GM12878 (cell line): ENCODE data around the gene KHDRBS1. TPM values are rescaled to one million over a fixed set of nuclear protein-coding genes. Genes with fewer than 3 reads are reported as not detected.

Experiments
- ATAC-seq: fragments of 200-7000 bp; cut with Tn5 transposase; 3 replicates; pipeline ENCODE4 v1.9.1; 2020; ENCODE audit warnings: mild to moderate bottlenecking, moderate library complexity
- BruUV-seq: library from RNA; stranded (reverse); fragments of 400-500 nt; replicated peaks from 2 replicates; lab custom pipeline; 2021; lab: Mats Ljungman, UMichigan
- CTCF ChIA-PET: fragments of 300-600 bp; sonication (Branson Sonifier 250); formaldehyde crosslinking; extraction: SDS; loops from one replicate; lab custom pipeline; 2021; ENCODE audit warnings: inconsistent platforms; lab: Yijun Ruan, JAX
- POLR2A ChIA-PET: fragments of 350-600 bp; formaldehyde crosslinking; extraction: SDS; loops from one replicate; lab custom pipeline; 2021; ENCODE audit warnings: inconsistent platforms; lab: Charles Lee
- RAD21 ChIA-PET: fragments of 300-600 bp; sonication (Branson Sonifier 250); formaldehyde crosslinking; loops from one replicate; lab custom pipeline; 2023; ENCODE audit warnings: antibody characterized with exemption; ENCODE audit not compliant: unreplicated experiment; lab: Charles Lee
- SMC1A ChIA-PET: fragments of 300-600 bp; sonication (Branson Sonifier 250); formaldehyde crosslinking; loops from one replicate; lab custom pipeline; 2023; ENCODE audit not compliant: unreplicated experiment, uncharacterized antibody; lab: Charles Lee
- DNase-seq: peaks from one replicate; pipeline ENCODE4 v3.0.0-alpha.2; 2011; ENCODE audit warnings: low read depth, low spot score
- FAIRE-seq: peaks from 3 replicates; lab custom pipeline; 2011; peaks lifted over from hg19 to GRCh38; lab: Jason Lieb, UNC
- H2AFZ ChIP-seq: 2 replicates; pipeline ENCODE4 v1.6.0; 2011; ENCODE audit warnings: low read depth, low read length, control low read depth; ENCODE audit not compliant: control insufficient read depth
- H3K27ac ChIP-seq: 2 replicates; pipeline ENCODE4 v1.5.1; 2011; ENCODE audit warnings: control low read depth; ENCODE audit not compliant: control insufficient read depth, insufficient read depth
- H3K27me3 ChIP-seq, 2 experiments: replicated peaks in 1 of 2; 2 replicates each; pipeline versions ENCODE4 v1.6.0 to v1.6.1; 2011; ENCODE audit warnings: low read length in 1 of 2; ENCODE audit not compliant: control insufficient read depth in 2 of 2, insufficient read depth in 2 of 2
- H3K36me3 ChIP-seq, 2 experiments: 2 replicates each; pipeline ENCODE4 v1.5.1; 2011; ENCODE audit warnings: low read length in 1 of 2; ENCODE audit not compliant: control insufficient read depth in 2 of 2, insufficient read depth in 2 of 2
- H3K4me1 ChIP-seq: 2 replicates; pipeline ENCODE4 v1.6.1; 2011; ENCODE audit warnings: mild to moderate bottlenecking, low read length, moderate library complexity, mixed read lengths; ENCODE audit not compliant: control insufficient read depth, insufficient read depth
- H3K4me2 ChIP-seq: 2 replicates; pipeline ENCODE4 v1.6.0; 2011; ENCODE audit warnings: control low read depth; ENCODE audit not compliant: control insufficient read depth, insufficient read depth
- H3K4me3 ChIP-seq: fragments of 200-600 bp; sonication (generic); 2 replicates; pipeline ENCODE4 v1.5.1; 2016
- H3K79me2 ChIP-seq: 2 replicates; pipeline ENCODE4 v1.6.0; 2011; ENCODE audit warnings: low read length; ENCODE audit not compliant: control insufficient read depth, insufficient read depth
- H3K9ac ChIP-seq: 2 replicates; pipeline ENCODE4 v1.8.0; 2011; ENCODE audit warnings: low read length, control low read depth, mixed read lengths; ENCODE audit not compliant: control insufficient read depth, insufficient read depth
- H3K9me3 ChIP-seq: replicated peaks from 3 replicates; pipeline ENCODE4 v1.5.1; 2011; ENCODE audit warnings: mild to moderate bottlenecking, low read length; ENCODE audit not compliant: control insufficient read depth, insufficient read depth
- H4K20me1 ChIP-seq: 2 replicates; pipeline ENCODE4 v1.6.0; 2011; ENCODE audit not compliant: control insufficient read depth, insufficient read depth
- ASH2L ChIP-seq: fragments of 300-600, 200-600 bp; sonication (generic); IDR thresholded peaks from 2 replicates; pipeline ENCODE4 v1.6.1; 2017; ENCODE audit warnings: low read depth, mild to moderate bottlenecking, borderline replicate concordance
- BHLHE40 ChIP-seq, 2 experiments: fragments of 450-650 bp in 1 of 2; IDR thresholded peaks; 2 replicates each; pipeline ENCODE4 v1.6.1; 2011 to 2017; ENCODE audit warnings: low read depth in 2 of 2, borderline replicate concordance in 1 of 2, improper control_type of control experiment in 1 of 2, low read length in 1 of 2, mild to moderate bottlenecking in 1 of 2
- CEBPZ ChIP-seq: fragments of 150-350 bp; IDR thresholded peaks from 2 replicates; pipeline ENCODE4 v1.6.1; 2016; ENCODE audit warnings: low read depth, low read length
- CHD2 ChIP-seq: IDR thresholded peaks from 2 replicates; pipeline ENCODE4 v1.6.1; 2011; ENCODE audit warnings: low read depth, low read length, improper control_type of control experiment, borderline replicate concordance
- E4F1 ChIP-seq: fragments of 450-650 bp; IDR thresholded peaks from 2 replicates; pipeline ENCODE4 v1.6.1; 2018; ENCODE audit warnings: borderline replicate concordance, mild to moderate bottlenecking; ENCODE audit not compliant: partially characterized antibody
- KAT2A ChIP-seq: conservative IDR thresholded peaks from 2 replicates; pipeline ENCODE4 v1.6.1; 2011; ENCODE audit warnings: low read depth, low read length; ENCODE audit not compliant: control insufficient read depth
- MTA2 ChIP-seq: fragments of 450-650 bp; IDR thresholded peaks from 2 replicates; pipeline ENCODE4 v1.6.1; 2016; ENCODE audit warnings: low read depth, mild to moderate bottlenecking, moderate library complexity
- NBN ChIP-seq: fragments of 450-650 bp; IDR thresholded peaks from 2 replicates; pipeline ENCODE4 v1.6.1; 2016
- PAX8 ChIP-seq: fragments of 450-650 bp; IDR thresholded peaks from 2 replicates; pipeline ENCODE4 v1.6.1; 2017; ENCODE audit warnings: mild to moderate bottlenecking, moderate library complexity
- POLR2AphosphoS5 ChIP-seq: IDR thresholded peaks from 2 replicates; pipeline ENCODE4 v1.6.1; 2011; ENCODE audit warnings: mild to moderate bottlenecking, low read length, inconsistent platforms
- RUNX3 ChIP-seq: IDR thresholded peaks from 2 replicates; pipeline ENCODE4 v1.6.1; 2012; ENCODE audit warnings: low read length, inconsistent platforms
- SMARCA5 ChIP-seq: fragments of 450-650 bp; IDR thresholded peaks from 2 replicates; pipeline ENCODE4 v1.6.1; 2017; ENCODE audit warnings: mild to moderate bottlenecking
- SPI1 ChIP-seq: IDR thresholded peaks from 2 replicates; pipeline ENCODE4 v1.6.1; 2011; ENCODE audit warnings: low read depth, mild to moderate bottlenecking, low read length, moderate library complexity, borderline replicate concordance; ENCODE audit not compliant: insufficient read depth
- STAT1 ChIP-seq: fragments of 450-650 bp; conservative IDR thresholded peaks from 2 replicates; pipeline ENCODE4 v1.6.1; 2014; ENCODE audit warnings: antibody characterized with exemption, mild to moderate bottlenecking
- STAT3 ChIP-seq: IDR thresholded peaks from 2 replicates; pipeline ENCODE4 v1.6.1; 2011; ENCODE audit warnings: low read depth, low read length, improper control_type of control experiment
- SUZ12 ChIP-seq: fragments of 200-600 bp; sonication (generic); IDR thresholded peaks from one replicate; pipeline ENCODE4 v1.6.1; 2018; ENCODE audit warnings: antibody characterized with exemption, mild to moderate bottlenecking; ENCODE audit not compliant: unreplicated experiment
- ZNF384 ChIP-seq: IDR thresholded peaks from 2 replicates; pipeline ENCODE4 v1.6.1; 2012; ENCODE audit warnings: low read depth, mild to moderate bottlenecking, low read length, improper control_type of control experiment, borderline replicate concordance
- WGBS: methylation state at CpG from one replicate; pipeline ENCODE4 v1.1.6; 2016; ENCODE audit warnings: low lambda C conversion rate; ENCODE audit not compliant: insufficient replicate concordance, insufficient coverage; ENCODE audit errors: missing lambda C conversion rate; 5-methylcytosine and 5-hydroxymethylcytosine counted together
- in situ Hi-C: fragments of 300-500 bp; cut with MboI; formaldehyde crosslinking; loops from 9 replicates; pipeline ENCODE4 v1.14.3; 2018; ENCODE audit warnings: mixed read lengths
- intact Hi-C: fragments of 100-400 bp; cut with micrococcal nuclease; formaldehyde crosslinking; loops from one replicate; pipeline ENCODE4 v1.14.2; 2022; ENCODE audit not compliant: unreplicated experiment
- polyA plus RNA-seq, 11 experiments: library from polyadenylated mRNA; depleted of rRNA in 4 of 11; unstranded in 6 of 11; stranded (reverse) in 5 of 11; fragments of >200 nt; fragmentation: Nextera tagmentation in 4 of 11; fragmentation: Illumina TruSeq in 1 of 11; extraction: Ambion mirVana in 4 of 11; extraction: Trizol in 1 of 11; gene quantifications; 1 replicate in 1 of 11; 2 replicates in 10 of 11; pipeline versions ENCODE4 v1.2.1 to v1.2.3, GENCODE V29; 2011 to 2016; ENCODE audit warnings: inconsistent platforms in 2 of 11, missing spikeins in 2 of 11, low read depth in 1 of 11
- total RNA-seq, 4 experiments: library from RNA; depleted of rRNA in 3 of 4; stranded (reverse); fragments of >200 nt in 3 of 4; fragmentation: Illumina TruSeq in 1 of 4; extraction: Trizol in 1 of 4; gene quantifications; 2 replicates each; pipeline versions ENCODE4 v1.2.1 to v1.2.3, GENCODE V29; 2013 to 2021
- TF ChIP-seq, protein P1 (sequence below): IDR thresholded peaks from 2 replicates; pipeline ENCODE4 v1.6.1; 2012; ENCODE audit warnings: low read depth, low read length, improper control_type of control experiment

Gene KHDRBS1
- total and polyA plus RNA-seq, 10 of the 15 experiments (the other 5 are each of a cell fraction or from before 2014, with no cell fraction given) = 42.5 to 204 (median 96.0) TPM

- DNase-seq (no peak), ATAC-seq (peak; percentile 54), FAIRE-seq (no peak)
- peak overlapping the region; percentile 36 for H3K27ac ChIP-seq
- ChIA-PET POLR2A (interaction anchor here (0.6 to 1.4 kb wide), 8 partner anchors 9 to 126 kb away, joined by 3 to 6 read pairs (median 4); partner anchors contain the start of gene KPNA6), CTCF (interaction anchor here (1.0 to 2.3 kb wide), 4 partner anchors 9 to 130 kb away, joined by 3 to 15 read pairs (median 6); no protein-coding TSS in a partner anchor), RAD21 (interaction anchor here (0.6 to 1.1 kb wide), 3 partner anchors 20 to 173 kb away, joined by 3 to 5 read pairs (median 5); no protein-coding TSS in a partner anchor), SMC1A (interaction anchor here (0.7 to 2.0 kb wide), 6 partner anchors 9 to 52 kb away, joined by 3 to 6 read pairs (median 4); no protein-coding TSS in a partner anchor)
- TF ChIP-seq BHLHE40 (IDR thresholded peaks at IDR 0.05; ENCODE audit: borderline replicate concordance in 1 of 2, low read depth in 2 of 2, low read length in 1 of 2) = 0 out of 4 replicates have a peak, but pooled peaks of 1 of the 2 experiments have one; percentile 15
- 0 out of 2 replicates have a peak, but pooled peaks have one; percentile 57 for TF ChIP-seq NBN
- TF ChIP-seq E4F1 = no peak
- no peak for TF ChIP-seq CHD2
- no peak for TF ChIP-seq KAT2A
- TF ChIP-seq MTA2 = peak; percentile 13; the same call in 1 of the 2 replicates
- TF ChIP-seq ASH2L = no peak
- TF ChIP-seq PAX8 = no peak
- TF ChIP-seq POLR2AphosphoS5 = no peak
- no peak for TF ChIP-seq CEBPZ
- TF ChIP-seq, protein P1, sequence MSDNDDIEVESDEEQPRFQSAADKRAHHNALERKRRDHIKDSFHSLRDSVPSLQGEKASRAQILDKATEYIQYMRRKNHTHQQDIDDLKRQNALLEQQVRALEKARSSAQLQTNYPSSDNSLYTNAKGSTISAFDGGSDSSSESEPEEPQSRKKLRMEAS = no peak
- TF ChIP-seq RUNX3 = peak; percentile 65
- TF ChIP-seq SMARCA5 = 0 out of 2 replicates have a peak, but pooled peaks have one; percentile 4
- peak; percentile 68; the same call in 1 of the 2 replicates for TF ChIP-seq ZNF384
- TF ChIP-seq STAT3 = no peak
- no peak for TF ChIP-seq STAT1
- no peak for TF ChIP-seq SUZ12
- TF ChIP-seq SPI1 = no peak
- in situ Hi-C loops (no loop called here), intact Hi-C loops (loop anchor here (5.0 kb wide), 2 partner anchors 36 to 319 kb away; no protein-coding TSS in a partner anchor)
- H3K4me1 ChIP-seq = peaks cover 32% of the 10 kb centered on the region
- H3K9me3 ChIP-seq = no peaks in the 10 kb centered on the region
- H2AFZ ChIP-seq = no peak overlapping the region; the same call in 1 of the 2 replicates
- no peaks in the 10 kb centered on the region for H3K79me2 ChIP-seq
- WGBS = 10% methylated on average over 2 of the region's 2 CpGs
- BruUV-seq = no TSS peak
- no peaks in the 10 kb centered on the region for H3K27me3 ChIP-seq
- H3K4me3 ChIP-seq = no peak overlapping the region
- no peak overlapping the region for H3K9ac ChIP-seq
- peak overlapping the region; percentile 69 for H3K4me2 ChIP-seq
- H4K20me1 ChIP-seq = no peaks in the 10 kb centered on the region
- H3K36me3 ChIP-seq = no peaks in the 10 kb centered on the region
These were observed 32.2 kb upstream of the KHDRBS1 start for GRCh38 chr1:31981456-31981839.
